ENCODE data around the gene KIAA0586. TPM values are rescaled to one million over a fixed set of nuclear protein-coding genes. Genes with fewer than 3 reads are reported as not detected.
"Not testable (repeated sequence)": the region's sequence is repeated elsewhere in the genome, so short reads cannot be mapped to it uniquely, and the experiment has no call there.

Gene KIAA0586
- total RNA-seq, 2 donors from 2014 or later: 11.2 to 27.0 TPM

DNA sequence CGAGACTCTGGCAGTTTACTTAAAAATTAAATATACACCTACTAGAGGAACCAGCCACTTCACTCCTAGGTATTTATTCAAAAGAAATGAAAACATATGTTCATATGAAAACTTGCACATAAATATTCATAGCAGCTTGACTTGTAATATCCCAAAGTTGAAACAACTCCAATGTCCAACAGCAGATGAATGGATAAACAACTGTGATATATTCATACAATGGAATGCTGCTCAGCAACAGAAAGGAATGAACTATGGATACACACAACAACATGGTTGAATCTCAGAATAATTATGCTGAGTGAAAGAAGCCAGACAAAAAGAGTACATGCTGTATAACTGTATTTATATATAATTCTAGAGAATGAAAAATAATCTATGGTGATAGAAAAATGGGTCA, 156.9 kb downstream of the KIAA0586 start:
- no peaks in the 10 kb centered on the region for H3K9me3 ChIP-seq
- no peaks in the 10 kb centered on the region for H3K27me3 ChIP-seq (replicated peaks; ENCODE audit: insufficient read depth)
- intact Hi-C loops (cut with DNase I): no loop called here
- H3K36me3 ChIP-seq: no peaks in the 10 kb centered on the region
- H3K4me3 ChIP-seq: no peak overlapping the region
- 78% methylated on average over 1 of the region's 1 CpG for WGBS
- H3K27ac ChIP-seq: no peak overlapping the region
- H3K4me1 ChIP-seq (replicated peaks): no peaks in the 10 kb centered on the region
- DNase-seq (ENCODE audit: low spot score): no peak
- TF ChIP-seq POLR2A (IDR thresholded peaks at IDR 0.05): no peak
- TF ChIP-seq, protein P1, sequence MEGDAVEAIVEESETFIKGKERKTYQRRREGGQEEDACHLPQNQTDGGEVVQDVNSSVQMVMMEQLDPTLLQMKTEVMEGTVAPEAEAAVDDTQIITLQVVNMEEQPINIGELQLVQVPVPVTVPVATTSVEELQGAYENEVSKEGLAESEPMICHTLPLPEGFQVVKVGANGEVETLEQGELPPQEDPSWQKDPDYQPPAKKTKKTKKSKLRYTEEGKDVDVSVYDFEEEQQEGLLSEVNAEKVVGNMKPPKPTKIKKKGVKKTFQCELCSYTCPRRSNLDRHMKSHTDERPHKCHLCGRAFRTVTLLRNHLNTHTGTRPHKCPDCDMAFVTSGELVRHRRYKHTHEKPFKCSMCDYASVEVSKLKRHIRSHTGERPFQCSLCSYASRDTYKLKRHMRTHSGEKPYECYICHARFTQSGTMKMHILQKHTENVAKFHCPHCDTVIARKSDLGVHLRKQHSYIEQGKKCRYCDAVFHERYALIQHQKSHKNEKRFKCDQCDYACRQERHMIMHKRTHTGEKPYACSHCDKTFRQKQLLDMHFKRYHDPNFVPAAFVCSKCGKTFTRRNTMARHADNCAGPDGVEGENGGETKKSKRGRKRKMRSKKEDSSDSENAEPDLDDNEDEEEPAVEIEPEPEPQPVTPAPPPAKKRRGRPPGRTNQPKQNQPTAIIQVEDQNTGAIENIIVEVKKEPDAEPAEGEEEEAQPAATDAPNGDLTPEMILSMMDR (IDR thresholded peaks at IDR 0.05): no peak
- no peak for TF ChIP-seq POLR2AphosphoS5 (IDR thresholded peaks at IDR 0.05)

DNA sequence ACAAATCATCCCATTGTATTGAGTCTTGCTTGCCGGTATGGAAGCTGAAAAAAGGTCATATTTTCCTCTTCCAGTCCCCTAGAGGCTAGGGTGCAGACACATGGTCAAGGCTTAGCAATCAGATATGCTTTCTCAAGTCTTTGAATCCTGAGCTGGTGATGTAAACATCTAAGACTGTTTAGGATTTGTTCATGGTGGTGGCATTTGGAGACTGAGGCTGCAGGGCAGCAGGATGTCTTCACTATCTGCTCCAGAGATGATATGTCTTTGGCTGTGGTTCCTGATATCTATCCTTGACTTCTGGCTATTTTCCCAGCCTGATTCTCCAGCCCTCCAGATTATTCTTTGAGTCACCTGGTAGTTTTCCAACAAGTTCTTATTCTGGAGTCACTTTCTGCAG, 159.8 kb downstream of the KIAA0586 start:
- H3K4me1 ChIP-seq (replicated peaks): no peaks in the 10 kb centered on the region
- no peak for TF ChIP-seq POLR2A (IDR thresholded peaks at IDR 0.05)
- TF ChIP-seq, protein P1 (IDR thresholded peaks at IDR 0.05): no peak
- TF ChIP-seq POLR2AphosphoS5 (IDR thresholded peaks at IDR 0.05): no peak
- intact Hi-C loops (cut with DNase I): no loop called here
- 37% methylated on average over 1 of the region's 1 CpG for WGBS
- no peak overlapping the region for H3K27ac ChIP-seq
- H3K4me3 ChIP-seq: no peak overlapping the region
- H3K36me3 ChIP-seq: no peaks in the 10 kb centered on the region
- DNase-seq (ENCODE audit: low spot score): no peak
- no peaks in the 10 kb centered on the region for H3K9me3 ChIP-seq
- H3K27me3 ChIP-seq (replicated peaks; ENCODE audit: insufficient read depth): no peaks in the 10 kb centered on the region

DNA sequence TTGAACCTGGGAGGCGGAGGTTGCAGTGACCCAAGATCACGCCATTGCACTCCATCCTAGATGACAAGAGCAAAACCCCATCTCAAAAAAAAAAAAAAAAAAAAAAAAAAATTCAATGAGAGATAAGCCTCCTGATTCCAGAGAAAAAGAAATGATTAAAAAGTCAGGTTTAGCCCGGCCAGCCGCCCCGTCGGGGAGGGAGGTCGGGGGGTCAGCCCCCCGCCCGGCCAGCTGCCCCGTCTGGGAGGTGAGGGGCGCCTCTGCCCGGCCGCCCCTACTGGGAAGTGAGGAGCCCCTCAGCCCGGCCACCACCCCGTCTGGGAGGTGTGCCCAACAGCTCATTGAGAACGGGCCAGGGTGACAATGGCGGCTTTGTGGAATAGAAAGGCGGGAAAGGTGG, 160.8 kb downstream of the KIAA0586 start:
- H3K27ac ChIP-seq; H3K4me3 ChIP-seq; H3K9me3 ChIP-seq; H3K36me3 ChIP-seq; H3K4me1 ChIP-seq (replicated peaks); intact Hi-C loops (cut with DNase I); H3K27me3 ChIP-seq (replicated peaks; ENCODE audit: insufficient read depth); DNase-seq (ENCODE audit: low spot score): not testable (repeated sequence)
- WGBS: 92% methylated on average over 18 of the region's 18 CpGs

DNA sequence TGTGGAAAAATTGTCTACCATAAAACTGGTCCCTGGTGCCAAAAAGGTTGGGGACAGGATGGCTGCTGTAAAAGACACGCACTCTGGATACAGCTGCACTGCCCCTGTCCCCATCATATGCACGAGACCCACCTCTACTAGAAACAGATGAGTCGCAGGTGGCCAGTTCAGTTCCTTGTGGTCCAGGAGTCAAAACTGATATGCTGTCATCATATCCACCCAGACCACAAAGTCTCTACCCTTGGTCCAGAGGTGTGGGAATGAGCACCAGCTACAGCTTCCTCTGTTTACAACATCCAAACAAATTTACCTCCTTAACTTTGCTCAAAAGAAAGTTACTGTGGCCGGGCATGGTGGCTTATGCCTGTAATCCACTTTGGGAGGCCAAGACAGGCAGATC, 166.5 kb downstream of the KIAA0586 start:
- 96% methylated on average over 4 of the region's 4 CpGs for WGBS

DNA sequence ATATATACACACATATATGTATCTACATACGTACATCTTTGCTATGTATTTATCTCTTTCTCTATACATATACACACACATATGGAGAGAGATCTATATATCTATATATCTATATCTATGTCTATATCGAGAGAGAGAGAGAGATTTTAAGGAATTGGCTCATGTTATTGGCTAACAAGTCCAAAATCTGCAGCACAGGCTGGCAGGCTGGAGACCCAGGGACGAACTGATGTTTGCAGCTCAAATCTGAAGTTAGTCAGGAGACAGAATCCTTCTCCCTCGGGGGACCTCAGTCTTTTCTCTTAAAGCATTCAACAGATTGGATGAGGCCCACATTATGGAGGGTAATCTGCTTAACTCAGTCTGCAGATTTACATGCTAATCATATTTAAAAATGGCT, 169.5 kb downstream of the KIAA0586 start:
- Histone ChIP-seq H3K9me3 (no peaks in the 10 kb centered on the region), H3K27ac (no peak overlapping the region), H3K36me3 (no peaks in the 10 kb centered on the region), H3K4me3 (no peak overlapping the region), H3K27me3 (replicated peaks; ENCODE audit: insufficient read depth) (no peaks in the 10 kb centered on the region), H3K4me1 (replicated peaks) (no peaks in the 10 kb centered on the region)
- TF ChIP-seq POLR2A (IDR thresholded peaks at IDR 0.05) (no peak), POLR2AphosphoS5 (IDR thresholded peaks at IDR 0.05) (no peak)
- TF ChIP-seq, protein P1 (IDR thresholded peaks at IDR 0.05): no peak
- WGBS: 82% methylated on average over 4 of the region's 4 CpGs
- intact Hi-C loops (cut with DNase I): no loop called here
- DNase-seq (ENCODE audit: low spot score): no peak

More for the DNA sequence above, 166.5 kb downstream of the KIAA0586 start:
- no peak for TF ChIP-seq POLR2A (IDR thresholded peaks at IDR 0.05)
- TF ChIP-seq, protein P1 (IDR thresholded peaks at IDR 0.05): no peak
- no peak for TF ChIP-seq POLR2AphosphoS5 (IDR thresholded peaks at IDR 0.05)
- no peak for DNase-seq (ENCODE audit: low spot score)
- intact Hi-C loops (cut with DNase I): no loop called here
- H3K4me3 ChIP-seq: no peak overlapping the region
- no peaks in the 10 kb centered on the region for H3K4me1 ChIP-seq (replicated peaks)
- H3K27ac ChIP-seq: no peak overlapping the region
- H3K36me3 ChIP-seq: no peaks in the 10 kb centered on the region
- no peaks in the 10 kb centered on the region for H3K27me3 ChIP-seq (replicated peaks; ENCODE audit: insufficient read depth)
- H3K9me3 ChIP-seq: no peaks in the 10 kb centered on the region

Data from prostate gland (tissue), 2 donors.